ENCODE data around the gene GALNT17.

GALNT17 gene

GRCh38 chr7:71466448-71467145 lies 334.7 kb downstream of the GALNT17 start:
- no peak for DNase-seq

- no peak for DNase-seq
Measured at GRCh38 chr7:71470326-71470725, 338.4 kb downstream of the GALNT17 start.

- DNase-seq = no peak
Measured at GRCh38 chr7:71470830-71471229, 338.9 kb downstream of the GALNT17 start.

- no peak for DNase-seq
Measured at GRCh38 chr7:71472962-71473361, 341.0 kb downstream of the GALNT17 start.

GRCh38 chr7:71473366-71473967 lies 341.5 kb downstream of the GALNT17 start:
- no peak for DNase-seq

- DNase-seq = no peak
Measured at GRCh38 chr7:71477441-71477840, 345.5 kb downstream of the GALNT17 start.

- no peak for DNase-seq
Measured at GRCh38 chr7:71479231-71479630, 347.3 kb downstream of the GALNT17 start.

- no peak for DNase-seq
Measured at GRCh38 chr7:71480791-71481190, 348.8 kb downstream of the GALNT17 start.

- DNase-seq = no peak
Measured at GRCh38 chr7:71482284-71482683, 350.3 kb downstream of the GALNT17 start.

GRCh38 chr7:71484380-71484779 lies 352.4 kb downstream of the GALNT17 start:
- DNase-seq = no peak

- DNase-seq = no peak
Measured at GRCh38 chr7:71485586-71485985, 353.6 kb downstream of the GALNT17 start.

- DNase-seq = no peak
Measured at GRCh38 chr7:71486414-71486813, 354.5 kb downstream of the GALNT17 start.

GRCh38 chr7:71486856-71487628 lies 355.1 kb downstream of the GALNT17 start:
- no peak for DNase-seq

- DNase-seq = no peak
Measured at GRCh38 chr7:71488308-71488707, 356.4 kb downstream of the GALNT17 start.

- no peak for DNase-seq
Measured at GRCh38 chr7:71491336-71491735, 359.4 kb downstream of the GALNT17 start.

- no peak for DNase-seq
Measured at GRCh38 chr7:71495828-71496227, 363.9 kb downstream of the GALNT17 start.

- DNase-seq = no peak
Measured at GRCh38 chr7:71497256-71497946, 365.5 kb downstream of the GALNT17 start.

GRCh38 chr7:71498381-71498780 lies 366.4 kb downstream of the GALNT17 start:
- no peak for DNase-seq

GRCh38 chr7:71504697-71505441 lies 372.9 kb downstream of the GALNT17 start:
- no peak for DNase-seq

GRCh38 chr7:71506822-71507221 lies 374.9 kb downstream of the GALNT17 start:
- no peak for DNase-seq

GRCh38 chr7:71507680-71508602 lies 376.0 kb downstream of the GALNT17 start:
- DNase-seq = no peak

- no peak for DNase-seq
Measured at GRCh38 chr7:71509381-71509780, 377.4 kb downstream of the GALNT17 start.

Data from CD4-positive, alpha-beta T cell treated with Interleukin-21 for 1 hour (primary cell).